Lower lobe of right lung (tissue), 2 donors: Measurements from ENCODE around the gene CEBPE. TPM values are rescaled to one million over a fixed set of nuclear protein-coding genes. Genes with fewer than 3 reads are reported as not detected.

ENCODE experiments used
- ATAC-seq, 2 donors: fragments of 200-7000 bp; cut with Tn5 transposase; one replicate each; pipeline ENCODE4 v1.9.1; 2020 to 2022; ENCODE audit warnings: mild to moderate bottlenecking in 2 of 2, moderate library complexity in 2 of 2
- DNase-seq: peaks from one replicate; pipeline ENCODE4 v3.0.0-alpha.2; 2020
- H3K27ac ChIP-seq: fragments of 200-600 bp; one replicate; pipeline ENCODE4 v1.8.0; 2022
- H3K27me3 ChIP-seq: fragments of 200-600 bp; one replicate; pipeline ENCODE4 v1.8.0; 2022; ENCODE audit warnings: low read depth
- H3K36me3 ChIP-seq: fragments of 200-600 bp; one replicate; pipeline ENCODE4 v1.8.0; 2022; ENCODE audit warnings: mild to moderate bottlenecking
- H3K4me1 ChIP-seq: fragments of 200-600 bp; one replicate; pipeline ENCODE4 v1.8.0; 2022
- H3K4me3 ChIP-seq: fragments of 200-600 bp; one replicate; pipeline ENCODE4 v1.8.0; 2022; ENCODE audit warnings: mild to moderate bottlenecking
- H3K9me3 ChIP-seq: fragments of 200-600 bp; one replicate; pipeline ENCODE4 v1.8.0; 2022
- CTCF ChIP-seq: fragments of 200-600 bp; IDR thresholded peaks from one replicate; pipeline ENCODE4 v1.8.0; 2022; ENCODE audit warnings: antibody characterized with exemption, mild to moderate bottlenecking
- intact Hi-C: fragments of 100-400 bp; cut with DNase I; formaldehyde crosslinking; loops from one replicate; pipeline ENCODE4 v1.11.0; 2022
- total RNA-seq: library from RNA; stranded (reverse); fragmentation: NEBNext Ultra II Directional; extraction: Animal tissue kit (Norgen Biotek cat#: 25700); gene quantifications from one replicate; pipeline ENCODE4 v1.2.1, GENCODE V29; 2021
- donor health status: DM: no; HTN: yes; CAD: no; lungs with severe emphysema.

The CEBPE gene
- total RNA-seq, 1 donor from 2014 or later, result 0.32 TPM

GRCh38 chr14:23143911-23144310, 24.9 kb upstream of the CEBPE start:
- no peak for ATAC-seq
- DNase-seq, result no peak
- Histone ChIP-seq H3K9me3 (no peaks in the 10 kb centered on the region), H3K4me1 (peaks cover 8% of the 10 kb centered on the region), H3K36me3 (peaks cover 8% of the 10 kb centered on the region), H3K27ac (no peak overlapping the region), H3K27me3 (no peaks in the 10 kb centered on the region), H3K4me3 (no peak overlapping the region)
- TF ChIP-seq CTCF, result no peak
- intact Hi-C loops, result no loop called here

- peak in 1 of 2 donors; percentile 22 for ATAC-seq
- Histone ChIP-seq H3K4me1 (peaks cover 8% of the 10 kb centered on the region), H3K9me3 (no peaks in the 10 kb centered on the region), H3K36me3 (peaks cover 8% of the 10 kb centered on the region), H3K4me3 (no peak overlapping the region), H3K27ac (no peak overlapping the region), H3K27me3 (no peaks in the 10 kb centered on the region)
- DNase-seq, result no peak
- intact Hi-C loops, result no loop called here
- no peak for TF ChIP-seq CTCF
These were observed 23.8 kb upstream of the CEBPE start for GRCh38 chr14:23142826-23143225.

- ATAC-seq, result peak; percentile 75 to 86
- DNase-seq, result peak; percentile 73
- peaks cover 8% of the 10 kb centered on the region for H3K4me1 ChIP-seq
- TF ChIP-seq CTCF, result no peak
- peaks cover 8% of the 10 kb centered on the region for H3K36me3 ChIP-seq
- intact Hi-C loops, result no loop called here
- H3K4me3 ChIP-seq, result no peak overlapping the region
- H3K9me3 ChIP-seq, result no peaks in the 10 kb centered on the region
- no peaks in the 10 kb centered on the region for H3K27me3 ChIP-seq
- no peak overlapping the region for H3K27ac ChIP-seq
These were observed 22.8 kb upstream of the CEBPE start for GRCh38 chr14:23141706-23142444.

- Histone ChIP-seq H3K9me3 (no peaks in the 10 kb centered on the region), H3K27ac (no peak overlapping the region), H3K36me3 (peaks cover 8% of the 10 kb centered on the region), H3K4me1 (peaks cover 8% of the 10 kb centered on the region), H3K27me3 (no peaks in the 10 kb centered on the region), H3K4me3 (no peak overlapping the region)
- intact Hi-C loops, result no loop called here
- DNase-seq (no peak), ATAC-seq (no peak)
- no peak for TF ChIP-seq CTCF
These were observed 21.3 kb upstream of the CEBPE start for GRCh38 chr14:23140371-23140770.

GRCh38 chr14:23139874-23140273, 20.8 kb upstream of the CEBPE start:
- ATAC-seq (no peak), DNase-seq (no peak)
- Histone ChIP-seq H3K4me1 (peaks cover 8% of the 10 kb centered on the region), H3K9me3 (no peaks in the 10 kb centered on the region), H3K27me3 (no peaks in the 10 kb centered on the region), H3K27ac (no peak overlapping the region), H3K4me3 (no peak overlapping the region), H3K36me3 (peaks cover 8% of the 10 kb centered on the region)
- TF ChIP-seq CTCF, result no peak
- intact Hi-C loops, result no loop called here
